ENCODE measurements around the gene BAIAP3. TPM values are rescaled to one million over a fixed set of nuclear protein-coding genes. Genes with fewer than 3 reads are reported as not detected.

The BAIAP3 gene
- total RNA-seq, 6 donors from 2014 or later = 3.2 to 57.6 (median 11.5) TPM

DNA sequence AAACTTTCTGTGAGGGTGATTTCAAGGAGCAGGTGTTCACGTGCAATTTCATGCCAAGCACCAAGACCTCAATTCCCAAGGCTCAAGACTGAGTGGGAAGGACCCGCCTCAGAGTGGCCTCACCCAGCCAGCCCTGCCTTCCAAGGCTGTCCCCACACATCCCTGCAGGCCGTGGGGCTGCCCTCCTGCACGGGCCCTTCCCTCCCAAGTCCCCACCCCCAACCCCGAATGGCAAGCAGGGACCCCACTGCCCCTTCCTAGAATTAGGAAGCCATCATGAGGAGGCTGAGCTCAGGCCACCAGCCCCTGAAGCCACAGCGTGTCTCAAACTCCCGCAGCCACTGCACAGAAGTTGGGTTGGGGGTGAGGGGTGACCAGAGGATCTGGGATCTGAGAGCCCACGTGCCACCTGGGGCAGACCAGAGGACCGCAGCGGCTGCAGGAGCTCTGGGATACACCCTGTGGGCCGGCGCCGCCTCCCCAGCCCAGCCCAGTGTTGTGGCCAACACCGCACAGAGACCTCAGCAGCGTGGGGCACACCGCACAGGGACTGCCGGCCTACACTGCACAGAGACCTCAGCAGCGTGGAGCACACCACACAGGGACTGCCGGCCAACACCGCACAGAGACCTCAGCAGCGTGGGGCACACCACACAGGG is 39.0 kb downstream of the BAIAP3 start:
- no peak overlapping the region for H3K4me3 ChIP-seq
- no peaks in the 10 kb centered on the region for H3K4me1 ChIP-seq
- no peaks in the 10 kb centered on the region for H3K9me3 ChIP-seq
- TF ChIP-seq POLR2AphosphoS5 (IDR thresholded peaks at IDR 0.05) (no peak), EP300 (IDR thresholded peaks at IDR 0.05) (no peak)
- TF ChIP-seq, protein P1, sequence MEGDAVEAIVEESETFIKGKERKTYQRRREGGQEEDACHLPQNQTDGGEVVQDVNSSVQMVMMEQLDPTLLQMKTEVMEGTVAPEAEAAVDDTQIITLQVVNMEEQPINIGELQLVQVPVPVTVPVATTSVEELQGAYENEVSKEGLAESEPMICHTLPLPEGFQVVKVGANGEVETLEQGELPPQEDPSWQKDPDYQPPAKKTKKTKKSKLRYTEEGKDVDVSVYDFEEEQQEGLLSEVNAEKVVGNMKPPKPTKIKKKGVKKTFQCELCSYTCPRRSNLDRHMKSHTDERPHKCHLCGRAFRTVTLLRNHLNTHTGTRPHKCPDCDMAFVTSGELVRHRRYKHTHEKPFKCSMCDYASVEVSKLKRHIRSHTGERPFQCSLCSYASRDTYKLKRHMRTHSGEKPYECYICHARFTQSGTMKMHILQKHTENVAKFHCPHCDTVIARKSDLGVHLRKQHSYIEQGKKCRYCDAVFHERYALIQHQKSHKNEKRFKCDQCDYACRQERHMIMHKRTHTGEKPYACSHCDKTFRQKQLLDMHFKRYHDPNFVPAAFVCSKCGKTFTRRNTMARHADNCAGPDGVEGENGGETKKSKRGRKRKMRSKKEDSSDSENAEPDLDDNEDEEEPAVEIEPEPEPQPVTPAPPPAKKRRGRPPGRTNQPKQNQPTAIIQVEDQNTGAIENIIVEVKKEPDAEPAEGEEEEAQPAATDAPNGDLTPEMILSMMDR (IDR thresholded peaks at IDR 0.05) = no peak
- no peak for ATAC-seq (ENCODE audit: low FRiP score in 2 of 2)
- peaks cover 12 to 50% (median 28%) of the 10 kb centered on the region in 4 donors for H3K36me3 ChIP-seq
- DNase-seq = peak in 1 of 2 donors; percentile 64
- no peak overlapping the region for H3K27ac ChIP-seq
- H3K27me3 ChIP-seq = no peaks in the 10 kb centered on the region
- 96 to 97% methylated on average over 2 to 15 of the region's 21 CpGs for WGBS, 2 donors

DNA sequence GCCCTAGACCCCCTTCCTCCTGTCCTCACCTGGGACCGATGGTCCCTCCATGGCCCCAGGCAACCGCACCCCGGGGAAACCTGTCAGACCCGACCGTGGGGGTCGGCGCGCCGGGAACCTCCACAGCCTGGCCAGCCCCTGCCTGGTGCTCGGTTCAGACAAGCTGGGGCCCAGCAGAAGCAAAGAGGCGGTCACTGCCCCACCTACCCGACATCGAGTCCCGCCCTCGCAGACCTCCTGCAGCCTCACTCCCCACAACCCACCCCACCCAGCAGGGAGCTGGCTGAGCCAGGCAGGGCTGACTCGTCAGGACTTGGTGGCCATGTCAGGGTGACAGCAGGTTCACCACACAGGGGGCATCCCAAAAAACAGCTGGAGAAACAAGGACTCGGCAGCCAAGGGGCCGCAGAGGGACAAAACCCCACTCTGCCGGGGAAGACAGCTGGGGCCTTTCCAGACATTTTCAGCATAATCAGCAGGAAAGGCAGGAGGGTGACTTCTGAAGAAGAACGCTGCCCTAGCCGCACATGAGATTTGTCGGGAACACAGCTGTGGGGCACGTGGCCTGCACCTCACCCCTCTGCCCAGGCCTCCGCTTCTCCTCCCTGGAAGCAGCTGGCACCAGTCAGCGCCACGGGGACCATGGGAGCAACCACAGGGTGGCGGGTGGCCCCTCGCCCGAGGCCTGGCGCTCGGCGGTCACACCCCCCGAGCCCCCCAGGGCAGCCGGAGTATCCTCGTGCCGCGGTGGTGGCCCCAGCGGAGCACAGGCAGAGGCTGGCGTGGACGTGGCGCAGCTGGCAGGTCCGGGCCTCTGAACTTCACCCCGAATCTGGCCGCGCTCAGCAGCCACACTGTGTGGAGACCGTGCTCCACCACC is 41.2 kb downstream of the BAIAP3 start:
- Histone ChIP-seq H3K9me3 (no peaks in the 10 kb centered on the region), H3K4me3 (no peak overlapping the region)

DNA sequence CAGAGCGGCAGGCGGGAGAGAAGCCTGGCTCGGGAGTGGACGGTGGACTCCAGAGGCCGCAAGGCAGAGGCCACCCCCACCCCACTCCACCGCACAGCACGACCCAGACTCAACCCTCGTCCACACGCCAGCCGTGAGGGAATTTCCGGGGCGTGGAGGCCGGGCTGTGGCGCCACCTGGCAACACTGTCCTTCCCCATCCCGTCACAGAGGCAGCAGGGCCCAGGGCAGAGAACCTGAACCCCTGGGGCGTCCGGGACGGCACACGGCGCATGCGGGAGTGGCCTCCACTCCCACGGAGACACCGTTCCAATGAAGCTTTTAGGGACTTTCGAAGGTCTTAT is 41.8 kb downstream of the BAIAP3 start:
- TF ChIP-seq, protein P1 (IDR thresholded peaks at IDR 0.05) = no peak
- TF ChIP-seq POLR2A (IDR thresholded peaks at IDR 0.05) (no peak), POLR2AphosphoS5 (IDR thresholded peaks at IDR 0.05) (no peak), EP300 (IDR thresholded peaks at IDR 0.05) (no peak)
- 91 to 93% methylated on average over 11 to 22 of the region's 24 CpGs for WGBS, 2 donors
- H3K4me3 ChIP-seq = no peak overlapping the region

More for the DNA sequence above, 41.2 kb downstream of the BAIAP3 start:
- 92 to 94% methylated on average over 9 to 46 of the region's 46 CpGs for WGBS, 2 donors
- ATAC-seq (ENCODE audit: low FRiP score in 2 of 2) = no peak
- no peak for TF ChIP-seq POLR2AphosphoS5 (IDR thresholded peaks at IDR 0.05)
- no peak for TF ChIP-seq POLR2A (IDR thresholded peaks at IDR 0.05)
- TF ChIP-seq, protein P1 (IDR thresholded peaks at IDR 0.05) = no peak
- no peak for TF ChIP-seq EP300 (IDR thresholded peaks at IDR 0.05)
- DNase-seq = peak in 1 of 2 donors; percentile 78
- H3K4me1 ChIP-seq = peaks cover 9 to 18% (median 17%) of the 10 kb centered on the region in 4 donors
- H3K27ac ChIP-seq = no peak overlapping the region
- H3K36me3 ChIP-seq = peaks cover 11 to 38% (median 21%) of the 10 kb centered on the region in 4 donors
- H3K27me3 ChIP-seq = no peaks in the 10 kb centered on the region

DNA sequence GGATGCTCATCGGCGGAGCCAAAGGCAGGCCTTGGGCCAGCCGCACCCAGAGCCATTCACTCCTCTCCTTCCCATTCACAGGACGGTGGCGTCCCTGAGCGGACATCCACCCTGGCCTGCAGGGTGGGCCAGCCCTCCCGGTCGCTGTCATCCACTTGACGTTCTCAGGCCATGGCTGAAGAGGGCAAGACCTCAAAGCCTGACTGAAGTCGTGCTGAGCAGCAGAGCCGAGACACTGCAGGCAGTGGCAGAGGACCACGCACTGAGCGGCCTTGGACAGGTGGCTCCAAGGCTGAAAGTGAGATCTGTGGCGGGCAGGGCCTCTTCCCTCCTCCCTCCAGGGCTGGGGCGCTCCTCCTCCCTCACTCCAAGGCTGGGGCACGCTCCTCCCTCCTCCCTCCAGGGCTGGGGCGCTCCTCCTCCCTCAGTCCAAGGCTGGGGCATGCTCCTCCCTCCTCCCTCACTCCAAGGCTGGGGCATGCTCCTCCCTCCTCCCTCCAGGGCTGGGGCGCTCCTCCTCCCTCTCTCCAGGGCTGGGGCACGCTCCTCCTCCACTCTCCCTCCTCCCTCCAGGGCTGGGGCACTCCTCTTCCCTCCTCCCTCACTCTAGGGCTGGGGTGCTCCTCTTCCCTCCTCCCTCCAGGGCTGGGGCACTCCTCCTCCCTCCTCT is 42.4 kb downstream of the BAIAP3 start:
- Histone ChIP-seq H3K4me3 (no peak overlapping the region), H3K27ac (no peak overlapping the region), H3K9me3 (no peaks in the 10 kb centered on the region), H3K27me3 (no peaks in the 10 kb centered on the region), H3K4me1 (peaks cover 13 to 25% (median 21%) of the 10 kb centered on the region in 4 donors), H3K36me3 (peaks cover 4 to 30% (median 17%) of the 10 kb centered on the region in 4 donors)
- TF ChIP-seq EP300 (IDR thresholded peaks at IDR 0.05) (no peak), POLR2A (IDR thresholded peaks at IDR 0.05) (no peak), POLR2AphosphoS5 (IDR thresholded peaks at IDR 0.05) (no peak)
- TF ChIP-seq, protein P1 (IDR thresholded peaks at IDR 0.05) = no peak
- 88 to 94% methylated on average over 15 of the region's 19 CpGs for WGBS, 2 donors
- ATAC-seq (ENCODE audit: low FRiP score in 2 of 2) = no peak
- DNase-seq = peak in 1 of 2 donors; percentile 62

More for the DNA sequence above, 41.8 kb downstream of the BAIAP3 start:
- ATAC-seq (ENCODE audit: low FRiP score in 2 of 2) (no peak), DNase-seq (peak in 1 of 2 donors; percentile 81)
- Histone ChIP-seq H3K27ac (no peak overlapping the region), H3K36me3 (peaks cover 5 to 32% (median 16%) of the 10 kb centered on the region in 4 donors), H3K27me3 (no peaks in the 10 kb centered on the region), H3K9me3 (no peaks in the 10 kb centered on the region), H3K4me1 (peaks cover 13 to 24% (median 21%) of the 10 kb centered on the region in 4 donors)
